LNCaP clone FGC (cell line): ENCODE data around the gene FAM168A.

Source experiments
- DNase-seq: peaks from one replicate; pipeline ENCODE4 v3.0.0-alpha.2; 2011; ENCODE audit warnings: low read depth
- H3K4me3 ChIP-seq: 2 replicates; pipeline ENCODE4 v1.5.1; 2011; ENCODE audit warnings: mild to moderate bottlenecking, low read depth, low read length, control low read depth
- CTCF ChIP-seq: IDR thresholded peaks from 2 replicates; pipeline ENCODE4 v1.5.1; 2012; ENCODE audit warnings: mild to moderate bottlenecking; ENCODE audit not compliant: control insufficient read depth, insufficient read depth; ENCODE audit errors: extremely low read depth

The FAM168A gene

GRCh38 chr11:73596547-73596946 is 1.4 kb downstream of the FAM168A start:
- TF ChIP-seq CTCF: no peak
- no peak for DNase-seq

GRCh38 chr11:73592640-73593039 is 5.3 kb downstream of the FAM168A start:
- no peak for TF ChIP-seq CTCF
- DNase-seq: no peak
- no peak overlapping the region for H3K4me3 ChIP-seq

More at GRCh38 chr11:73596547-73596946, 1.4 kb downstream of the FAM168A start:
- H3K4me3 ChIP-seq: peak overlapping the region; percentile 75; the same call in 1 of the 2 replicates

DNA sequence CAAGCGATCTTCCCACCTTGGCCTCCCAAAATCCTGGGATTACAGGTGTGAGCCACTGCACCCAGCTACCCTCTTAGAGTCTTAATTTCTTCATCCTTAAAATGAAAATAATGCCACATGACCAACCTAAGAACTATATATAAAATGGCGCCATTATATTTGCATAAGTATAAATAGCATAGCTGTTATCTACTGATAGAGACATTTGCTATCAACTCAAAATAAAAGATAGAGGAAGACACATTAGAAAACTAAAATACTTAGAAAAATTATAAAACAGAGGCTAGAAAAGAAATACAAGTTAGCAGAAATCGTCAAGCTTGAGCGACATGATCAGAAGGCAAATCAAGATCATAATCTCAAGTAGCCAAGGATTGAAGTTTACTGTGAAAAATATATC is 6.2 kb downstream of the FAM168A start:
- TF ChIP-seq CTCF: no peak
- no peak overlapping the region for H3K4me3 ChIP-seq
- DNase-seq: no peak

DNA sequence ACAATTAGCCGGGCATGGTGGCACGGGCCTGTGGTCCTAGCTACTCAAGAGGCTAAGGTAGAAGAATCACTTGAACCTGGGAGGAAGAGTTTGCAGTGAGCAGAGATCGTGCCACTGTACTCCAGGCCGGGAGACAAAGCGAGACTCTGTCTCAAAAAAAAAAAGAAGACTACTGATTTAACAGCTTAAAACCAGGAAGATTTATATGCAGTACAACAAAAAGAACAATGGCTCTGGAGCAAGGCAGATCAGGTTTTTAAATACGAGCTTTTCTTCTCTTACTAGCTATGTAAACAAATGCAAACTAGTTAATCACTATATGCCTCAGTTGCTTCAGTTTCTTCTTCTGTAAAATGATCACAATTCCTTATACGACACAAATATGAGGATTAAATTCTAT is 6.9 kb downstream of the FAM168A start:
- H3K4me3 ChIP-seq: no peak overlapping the region
- no peak for TF ChIP-seq CTCF
- no peak for DNase-seq

DNA sequence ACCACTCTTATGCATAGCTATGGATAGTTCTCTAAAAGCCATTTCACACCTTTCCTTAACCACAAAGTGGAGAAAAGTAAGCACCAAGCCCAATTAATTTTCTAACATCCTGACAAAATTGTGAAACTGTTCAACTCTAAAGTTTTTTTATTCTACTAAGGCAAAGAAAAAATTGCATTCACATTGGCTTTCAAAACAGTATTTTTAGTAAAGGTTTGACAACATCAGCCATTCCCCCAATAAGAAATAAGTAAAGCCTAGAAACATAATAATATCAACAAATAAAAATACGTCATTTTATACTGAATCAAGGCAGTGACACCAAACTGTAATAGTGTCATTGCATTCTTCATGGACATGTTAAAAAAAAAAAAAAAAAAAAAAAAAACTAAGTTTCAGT is 11.1 kb downstream of the FAM168A start:
- TF ChIP-seq CTCF: no peak
- no peak for DNase-seq
- no peak overlapping the region for H3K4me3 ChIP-seq

- no peak overlapping the region for H3K4me3 ChIP-seq
- TF ChIP-seq CTCF: no peak
- no peak for DNase-seq
These were observed 11.9 kb downstream of the FAM168A start for GRCh38 chr11:73585834-73586575.

GRCh38 chr11:73584831-73585230 is 13.1 kb downstream of the FAM168A start:
- H3K4me3 ChIP-seq: no peak overlapping the region
- no peak for DNase-seq
- TF ChIP-seq CTCF: no peak
